NK-92 (cell line): ENCODE measurements around the gene SERTAD1.
"Not testable (repeated sequence)": the region's sequence is repeated elsewhere in the genome, so short reads cannot be mapped to it uniquely, and the experiment has no call there.

Experiments
- DNase-seq: peaks from one replicate; lab custom pipeline; 2025; ENCODE audit not compliant: unreplicated experiment; lab: John Stamatoyannopoulos, UW

Gene SERTAD1

DNA sequence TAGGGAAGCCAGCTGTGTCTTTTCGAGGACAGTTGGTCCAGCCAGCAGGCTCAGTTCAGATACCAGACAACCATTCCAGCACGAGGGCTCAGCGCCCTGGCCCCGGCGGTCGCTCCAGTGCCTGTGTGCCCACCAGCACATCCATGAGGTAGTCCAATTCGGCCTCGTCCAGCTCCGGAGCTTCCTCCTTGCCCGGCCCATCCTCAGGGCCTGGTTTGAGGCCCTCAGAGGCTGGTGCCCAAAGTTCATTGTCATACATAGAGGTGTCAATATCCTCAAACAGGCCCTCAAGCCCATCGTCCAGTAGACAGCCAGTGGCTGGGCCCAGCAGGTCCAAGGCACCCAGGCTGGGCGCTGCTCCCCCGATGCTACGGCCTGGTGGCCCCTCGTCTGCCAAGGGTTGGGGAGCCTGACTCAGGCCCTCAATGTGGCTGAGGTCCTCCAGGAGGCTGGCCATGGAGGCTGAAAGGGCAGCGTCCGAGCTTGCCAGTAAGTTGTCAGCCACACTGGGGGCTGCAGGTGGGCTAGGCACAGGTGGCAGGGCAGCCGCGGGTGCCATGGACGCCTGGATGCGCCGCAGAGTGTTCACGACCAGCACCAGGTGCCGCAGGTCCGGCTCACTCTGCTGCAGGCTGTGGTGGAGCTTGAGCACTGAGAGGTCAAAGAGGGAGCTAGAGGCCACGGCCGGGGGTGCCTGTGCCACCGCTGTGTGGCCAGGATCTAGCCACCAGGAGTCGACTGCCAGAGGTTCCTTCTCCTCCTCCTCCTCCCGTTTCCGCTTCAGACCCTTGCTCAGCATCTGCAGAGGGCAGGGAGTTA is 2.8 kb downstream of the SERTAD1 start:
- no peak for DNase-seq

DNA sequence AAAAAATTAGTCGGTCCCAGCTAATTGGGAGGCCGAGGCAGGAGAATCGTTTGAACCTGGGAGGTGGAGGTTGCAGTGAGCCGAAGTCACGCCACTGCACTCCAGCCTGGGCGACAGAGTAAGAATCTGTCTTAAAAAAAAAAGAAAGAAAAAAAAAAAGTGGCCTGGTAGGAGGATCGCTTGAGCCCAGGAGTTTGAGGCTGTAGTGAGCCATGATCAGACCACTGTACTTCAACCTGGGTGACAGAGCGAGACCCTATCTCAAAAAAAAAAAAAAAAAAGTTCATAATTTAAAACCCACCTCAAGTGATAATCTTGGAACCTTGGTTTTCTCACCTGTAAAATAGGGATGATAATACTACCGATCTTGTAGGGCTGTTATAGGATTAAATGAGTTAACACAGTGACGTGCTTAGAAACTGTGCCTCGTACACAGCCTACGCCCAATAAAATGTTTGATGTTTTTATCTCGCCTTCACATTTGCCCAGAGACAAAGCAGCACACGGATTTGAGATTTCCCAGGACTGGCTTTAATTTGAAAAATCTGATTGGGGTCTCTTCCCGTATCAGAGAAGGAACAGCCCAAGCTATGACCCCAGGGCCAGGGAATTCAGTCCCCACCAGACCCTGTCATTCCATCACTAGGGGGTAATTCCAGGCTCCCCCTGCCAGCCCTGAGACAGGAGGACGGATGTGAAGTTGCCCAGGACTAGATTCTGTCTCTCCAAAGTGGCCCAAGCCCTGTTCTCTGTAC is 3.6 kb downstream of the SERTAD1 start:
- DNase-seq: no peak

DNA sequence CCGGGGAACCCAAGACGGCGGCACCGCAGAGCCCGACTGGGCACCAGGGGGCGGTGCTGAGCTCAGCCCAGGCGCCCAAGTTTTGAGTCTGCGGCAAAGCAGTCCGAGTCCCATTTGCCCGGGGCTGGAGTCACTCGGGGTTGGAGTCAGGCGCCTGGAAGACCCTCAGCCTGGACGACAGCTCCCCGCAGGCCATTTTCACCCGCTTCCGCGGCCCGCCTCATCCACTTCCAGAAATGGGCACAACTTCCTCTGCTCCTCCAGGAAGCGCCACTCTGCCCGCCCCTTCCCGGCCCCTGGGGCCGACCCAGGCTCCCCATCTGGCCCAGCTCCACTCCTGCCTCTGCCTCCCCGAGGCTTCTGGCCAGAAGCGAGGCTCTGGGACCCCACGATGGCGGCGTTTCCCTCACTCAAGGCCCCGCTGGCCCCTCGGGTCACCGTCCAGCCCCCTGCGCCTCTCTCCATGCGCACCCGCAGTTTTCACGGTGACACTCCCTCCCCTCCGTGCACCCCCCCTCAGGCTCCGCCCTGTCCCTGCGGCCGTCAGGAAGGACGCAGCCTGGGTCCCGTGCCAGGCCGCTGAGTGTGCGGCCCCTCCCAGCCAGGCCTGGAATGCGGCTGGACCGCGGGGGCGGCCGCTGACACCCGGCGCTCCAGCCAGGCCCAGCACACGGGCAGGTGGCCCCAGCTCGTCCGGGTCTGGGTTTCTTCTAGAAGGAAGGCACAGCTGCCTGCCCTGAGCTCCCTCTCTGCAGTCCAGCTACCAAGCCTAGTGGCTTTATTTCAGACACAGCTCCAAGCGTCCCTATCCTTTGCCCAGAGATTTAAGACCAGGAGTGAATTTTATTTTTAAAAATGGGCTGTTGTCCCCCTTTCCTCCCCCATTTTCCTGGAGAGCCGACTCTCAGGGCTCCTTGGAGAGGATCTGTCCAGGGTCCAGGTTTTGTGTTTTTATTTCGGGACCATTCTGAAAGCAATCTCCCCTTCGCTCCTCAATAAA is 4.7 kb downstream of the SERTAD1 start:
- DNase-seq: no peak

DNA sequence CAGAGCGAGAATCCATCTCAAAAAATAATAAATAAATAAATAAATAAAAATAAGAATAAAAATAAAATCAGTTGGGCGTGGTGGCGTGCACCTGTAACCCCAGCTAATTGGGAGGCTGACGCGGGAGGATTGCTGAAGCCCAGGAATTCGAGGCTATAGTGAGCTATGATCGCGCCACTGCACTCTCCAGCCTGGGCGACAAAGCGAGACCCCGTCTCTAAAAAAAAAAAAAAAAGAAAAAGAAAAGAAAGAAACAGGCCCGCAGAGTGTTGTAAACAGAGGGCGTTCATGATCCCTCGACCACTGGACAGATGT is 5.4 kb downstream of the SERTAD1 start:
- no peak for DNase-seq

DNA sequence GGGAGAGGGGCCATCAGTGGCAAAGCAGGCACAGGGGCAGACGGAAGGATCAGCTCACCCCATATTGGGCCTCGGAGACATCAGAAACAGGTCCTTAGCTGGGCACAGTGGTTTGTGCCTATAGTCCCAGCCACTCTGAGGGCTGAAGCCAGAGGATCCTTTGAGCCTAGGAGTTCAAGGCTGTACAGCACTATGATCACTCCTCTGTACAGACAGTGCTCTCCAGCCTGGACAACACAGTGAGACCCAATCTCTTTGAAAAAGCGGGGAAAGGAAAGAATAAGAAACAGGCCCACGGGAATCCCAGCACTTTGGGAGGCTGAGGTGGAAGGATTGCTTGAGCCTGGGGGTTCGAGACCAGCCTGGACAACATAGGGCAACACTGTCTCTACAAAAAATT is 6.0 kb downstream of the SERTAD1 start:
- no peak for DNase-seq

DNA sequence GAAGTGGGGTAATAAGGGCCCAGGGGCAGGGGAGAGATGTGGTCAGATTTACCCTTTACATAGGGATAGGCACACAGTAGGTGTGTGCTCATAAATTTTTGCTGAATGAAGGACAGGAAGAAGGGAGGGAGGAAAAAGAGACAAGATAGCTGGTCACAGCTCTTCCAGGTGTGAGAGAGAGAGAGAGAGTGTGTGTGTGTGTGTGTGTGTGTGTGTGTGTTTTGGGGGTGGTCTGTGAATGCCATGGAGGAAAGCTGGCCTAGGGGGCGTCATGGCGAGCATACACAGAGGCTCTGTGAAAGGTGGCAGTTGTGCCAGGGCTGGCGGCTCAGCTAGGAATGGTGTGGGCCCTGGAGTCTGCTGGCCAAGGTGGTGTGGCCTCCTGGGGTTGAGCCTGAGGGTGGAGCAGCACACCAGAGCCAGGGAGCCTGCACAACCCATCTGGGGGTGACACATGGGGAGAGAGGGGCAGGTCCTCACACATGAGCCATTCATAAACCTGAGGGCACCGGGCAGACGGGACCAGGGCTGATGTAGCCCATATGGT is 6.7 kb downstream of the SERTAD1 start:
- DNase-seq: no peak

DNA sequence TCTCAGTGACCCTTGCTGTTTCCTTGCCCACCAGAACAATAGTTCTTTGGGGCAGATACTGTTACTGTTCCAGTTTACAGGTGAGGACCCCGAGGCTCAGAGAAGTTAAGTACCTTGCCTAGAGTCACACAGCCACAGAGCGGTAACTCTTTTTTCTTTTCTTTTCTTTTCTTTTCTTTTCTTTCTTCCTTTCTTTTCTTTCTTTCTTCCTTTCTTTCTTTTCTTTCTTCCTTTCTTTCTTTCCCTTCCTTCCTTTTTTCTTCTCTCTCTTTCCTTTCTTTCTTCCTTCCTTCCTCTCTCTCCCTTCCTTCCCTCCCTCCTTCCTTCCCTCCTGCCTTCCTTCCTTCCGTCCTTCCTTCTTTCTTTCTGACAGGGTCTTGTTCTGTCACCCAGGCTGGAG is 7.8 kb downstream of the SERTAD1 start:
- DNase-seq: no peak

DNA sequence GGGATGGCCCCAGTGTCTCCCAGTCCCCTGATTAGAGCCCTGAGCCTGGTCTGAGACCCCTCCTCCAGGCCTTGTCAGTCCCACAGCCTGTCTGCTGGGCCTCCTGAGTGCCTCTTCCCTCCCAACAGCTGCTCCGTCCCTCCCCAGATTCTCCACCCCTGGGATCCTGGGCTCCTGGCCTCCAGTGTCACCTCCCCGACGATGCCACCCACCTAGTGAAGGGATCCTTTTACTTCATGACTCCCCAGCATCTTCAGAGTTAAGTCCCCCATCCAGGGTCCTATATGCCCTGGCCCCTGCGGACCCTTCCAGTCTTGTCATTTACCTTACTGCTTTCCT is 8.2 kb downstream of the SERTAD1 start:
- no peak for DNase-seq

DNA sequence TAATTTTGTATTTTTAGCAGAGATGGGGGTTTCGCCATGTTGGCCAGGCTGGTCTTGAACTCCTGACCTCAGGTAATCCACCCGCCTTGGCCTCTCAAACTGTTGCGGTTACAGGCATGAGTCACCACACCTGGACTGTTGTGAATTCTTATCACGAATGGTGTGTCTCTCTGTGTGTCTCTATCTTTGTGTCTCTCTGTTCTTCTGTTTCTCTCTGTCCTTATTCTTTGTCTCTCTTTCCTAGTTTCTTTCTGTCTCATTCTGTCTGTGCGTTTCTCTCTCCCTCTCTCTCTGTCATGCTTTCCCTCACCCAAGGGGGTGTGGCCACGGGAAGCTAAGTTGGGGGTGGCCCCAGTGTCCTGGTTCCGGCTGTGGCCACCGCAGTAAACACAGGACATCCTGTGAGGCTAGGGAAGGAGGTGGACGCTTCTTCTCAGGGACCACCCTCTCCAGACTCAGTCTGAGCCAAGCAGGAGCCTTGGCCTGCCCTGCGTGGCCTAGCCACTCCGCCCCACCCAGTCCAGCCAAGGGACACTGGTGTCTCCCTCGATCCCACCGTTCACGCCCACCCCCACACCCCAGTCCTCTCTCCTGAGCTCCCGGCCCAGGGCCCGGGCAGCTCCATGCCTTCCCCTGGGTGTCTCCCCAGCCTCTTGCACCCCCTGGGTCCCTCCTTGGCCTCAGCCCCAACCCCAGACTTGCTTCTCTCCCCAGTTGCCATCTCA is 8.7 kb downstream of the SERTAD1 start:
- no peak for DNase-seq

DNA sequence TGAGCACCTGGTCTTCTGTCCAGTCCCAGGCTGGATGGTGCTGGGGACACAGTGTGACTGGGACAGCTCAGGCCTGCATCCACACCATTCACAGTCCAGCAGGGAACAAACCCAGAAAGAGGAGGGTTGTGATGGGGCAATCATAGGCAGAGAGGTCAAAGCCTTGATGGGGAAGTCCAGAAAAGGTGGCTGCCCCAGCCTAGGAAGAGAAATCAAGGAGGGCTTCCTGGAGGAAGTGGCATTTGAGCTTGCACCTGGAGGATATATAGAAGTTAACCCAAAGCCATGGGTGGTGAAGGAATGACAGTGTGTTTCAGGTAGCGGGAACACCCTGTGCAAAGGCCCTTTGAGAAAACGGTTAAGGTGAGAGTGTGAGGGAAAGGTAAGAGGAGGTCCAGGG is 10.0 kb downstream of the SERTAD1 start:
- DNase-seq: no peak

DNA sequence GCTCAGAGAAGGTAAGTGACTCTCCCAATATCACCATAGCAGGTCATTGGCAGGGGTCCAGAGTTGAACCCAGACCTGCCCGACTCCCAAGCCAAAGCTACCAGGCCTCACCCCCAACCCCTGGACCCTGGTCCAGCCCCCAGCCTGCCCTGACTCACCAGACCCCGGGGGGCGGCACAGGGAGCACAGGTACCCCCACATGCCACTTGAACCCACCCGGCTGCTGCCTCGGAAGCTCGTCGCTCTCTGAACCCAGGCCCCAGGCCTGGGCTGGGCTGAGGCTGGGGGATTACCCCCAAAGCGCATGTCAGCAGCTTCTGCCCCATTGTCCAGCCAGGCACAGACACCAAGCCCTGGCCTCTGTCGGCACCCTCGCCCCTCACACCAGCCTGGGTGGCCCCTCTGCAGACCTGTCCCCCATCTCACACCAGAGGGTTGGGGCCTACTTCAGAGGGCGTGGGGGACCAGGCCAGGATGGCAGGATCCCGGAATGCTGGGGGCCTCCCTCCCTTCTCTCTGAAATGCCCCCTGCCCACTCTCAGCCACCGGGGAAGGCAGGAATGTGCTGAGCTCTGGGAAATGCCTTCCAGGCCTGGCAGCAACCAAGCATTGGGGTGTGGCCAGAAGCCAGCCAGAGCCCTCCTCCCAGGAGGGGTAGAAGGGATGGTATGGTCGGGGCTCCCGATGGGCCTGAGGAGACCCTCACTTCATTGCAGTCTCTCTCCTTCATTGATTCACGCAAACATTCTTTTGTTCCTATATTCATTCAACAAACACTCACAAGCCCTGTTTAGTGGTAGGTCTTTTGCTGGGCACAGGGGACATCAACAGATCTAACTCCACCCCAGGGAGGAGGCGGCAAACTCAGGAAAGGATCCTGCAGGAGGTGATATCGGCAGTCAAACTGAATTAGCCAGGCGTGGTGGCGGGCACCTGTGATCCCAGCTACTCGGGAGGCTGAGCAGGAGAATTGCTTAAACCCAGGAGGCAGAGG is 11.0 kb downstream of the SERTAD1 start:
- DNase-seq: no peak

DNA sequence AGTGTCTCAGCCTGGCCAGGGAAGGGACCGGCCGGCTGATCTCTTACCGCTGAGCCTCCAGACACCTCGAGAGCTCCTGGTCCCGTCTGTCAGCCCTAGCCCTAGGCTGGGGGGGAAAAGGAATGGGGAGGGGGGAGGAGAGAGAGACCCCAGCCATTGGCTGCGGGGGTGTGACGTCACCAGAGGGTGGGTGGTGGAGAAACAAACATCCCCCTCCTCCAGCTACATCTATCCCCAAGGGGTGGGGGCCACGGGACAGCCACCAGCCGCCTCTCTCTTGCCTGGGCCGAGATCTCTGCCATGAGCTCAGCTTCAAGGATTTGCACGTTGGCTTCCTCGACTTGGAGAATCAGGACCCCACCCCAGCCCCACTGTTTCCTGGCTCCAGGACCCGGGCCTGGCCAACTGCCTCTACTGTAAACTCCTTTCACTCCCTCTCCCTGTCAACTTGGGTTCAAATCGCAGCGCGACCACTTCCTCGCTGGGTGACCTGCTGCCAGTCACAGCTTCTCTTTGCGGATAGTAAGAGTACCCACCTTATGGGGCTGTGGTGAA is 12.4 kb downstream of the SERTAD1 start, which contains the start of gene PRX:
PRX (minus strand) TSS at position 88 of the 555 bp plus-strand sequence. CDS start 5,446 bp downstream, outside the sequence.
- no peak for DNase-seq

DNA sequence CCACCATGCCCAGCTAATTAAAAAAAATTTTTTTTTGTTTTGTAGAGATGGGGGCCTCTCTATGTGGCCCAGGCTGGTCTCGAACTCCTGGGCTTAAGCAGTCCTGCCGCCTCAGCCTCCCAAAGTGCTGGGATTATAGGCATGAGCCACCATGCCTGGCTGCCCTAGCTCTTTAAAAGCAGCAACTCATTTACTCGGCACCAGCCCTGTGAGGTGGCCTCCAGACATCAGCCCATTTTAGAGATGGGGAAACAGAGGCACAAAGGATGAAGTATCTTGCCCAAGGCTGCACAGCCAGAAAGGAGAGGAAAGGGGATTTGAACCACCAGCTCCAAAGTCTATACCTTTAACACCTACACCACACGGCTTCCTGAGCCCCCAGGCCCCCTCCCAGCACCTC is 12.9 kb downstream of the SERTAD1 start:
- no peak for DNase-seq

DNA sequence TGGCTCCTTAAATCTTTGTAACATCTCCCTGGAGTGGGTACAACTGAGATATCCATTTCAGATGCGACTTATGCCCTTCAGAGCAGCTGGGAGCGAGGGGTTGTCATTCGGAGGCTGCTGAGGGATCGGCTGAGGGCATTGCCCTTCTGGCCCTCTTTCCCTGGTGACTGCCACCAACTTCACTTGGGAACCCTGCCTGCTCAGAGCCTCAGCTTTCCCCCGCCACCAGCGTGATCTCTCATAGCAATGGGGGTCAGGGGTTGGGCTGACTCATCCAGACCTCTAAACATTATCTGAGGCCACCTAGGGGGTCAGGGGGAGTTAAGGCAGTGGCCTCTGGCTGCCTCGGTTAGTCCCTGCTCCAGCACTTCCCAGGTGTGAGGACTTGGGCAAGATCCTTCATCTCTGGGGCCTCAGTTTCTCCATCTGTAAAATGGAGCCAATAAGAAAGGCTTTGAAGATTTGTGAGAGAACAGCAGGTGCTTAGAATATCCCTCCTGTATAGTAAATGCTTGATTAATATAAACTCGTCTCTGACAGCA is 13.8 kb downstream of the SERTAD1 start:
- DNase-seq: no peak

DNA sequence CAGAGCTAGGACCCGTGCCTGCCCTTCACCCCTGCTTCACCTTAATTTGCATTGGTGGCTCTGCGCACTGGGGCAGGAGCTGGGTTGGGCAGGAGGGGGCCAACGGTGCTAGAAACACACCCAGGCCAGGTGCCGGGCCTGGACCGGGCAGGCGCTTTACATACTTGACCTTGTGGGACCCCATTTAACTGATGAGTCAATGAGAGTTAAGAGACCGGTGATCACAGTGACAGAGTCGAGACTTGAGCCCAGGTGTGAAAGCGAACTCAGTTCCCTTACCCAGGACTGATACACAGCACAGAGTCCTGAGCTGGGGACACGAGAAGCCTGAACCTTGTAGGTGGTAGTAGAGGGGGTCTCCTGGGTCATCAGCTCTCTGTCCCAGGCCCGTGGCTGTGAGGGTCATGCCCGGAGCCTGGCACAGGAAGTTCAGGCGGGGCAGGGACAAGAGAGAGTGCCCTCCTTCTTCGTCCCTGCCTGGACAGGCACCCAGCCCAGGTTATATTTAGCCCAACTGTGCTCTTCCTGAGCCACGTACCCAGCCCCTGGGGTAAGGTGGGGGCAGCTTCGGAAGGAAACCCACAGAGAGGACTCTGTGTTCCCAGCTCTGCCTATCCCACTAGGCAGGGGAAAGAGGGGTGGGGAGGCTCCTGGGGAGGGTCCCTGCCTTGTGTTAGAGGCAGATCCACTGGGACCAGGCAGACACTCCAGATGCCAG is 14.5 kb downstream of the SERTAD1 start:
- DNase-seq: no peak

DNA sequence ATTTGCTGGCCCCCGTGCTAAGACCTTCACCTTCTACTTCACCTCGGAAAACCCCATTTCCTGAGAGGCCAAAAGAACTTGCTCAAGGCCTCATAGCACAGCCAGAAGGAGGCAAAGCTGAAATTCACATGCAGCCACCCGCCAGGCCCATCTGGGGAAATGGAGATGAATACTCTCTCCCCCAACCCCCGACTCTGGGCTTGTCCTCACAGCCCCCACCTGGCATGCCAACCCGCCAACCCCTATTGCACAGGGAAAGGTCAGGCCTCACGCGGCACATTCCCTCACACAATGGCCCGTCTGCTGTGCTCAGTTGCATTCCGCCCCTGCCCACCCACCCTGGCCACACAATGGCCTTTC is 15.8 kb downstream of the SERTAD1 start:
- no peak for DNase-seq

DNA sequence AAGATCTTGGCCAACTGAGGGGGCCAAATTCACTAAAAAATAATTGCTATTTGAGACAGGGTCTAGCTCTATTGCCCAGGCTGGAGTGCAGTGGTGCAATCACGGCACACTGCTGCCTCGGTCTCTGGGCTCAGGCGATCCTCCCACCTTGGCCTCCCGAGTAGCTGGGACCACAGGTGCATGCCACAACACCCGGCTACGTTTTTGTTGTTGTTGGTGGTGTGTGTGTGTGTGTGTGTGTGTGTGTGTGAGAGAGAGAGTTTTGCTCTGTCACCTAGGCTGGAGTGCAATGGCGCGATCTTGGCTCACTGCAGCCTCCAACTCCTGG is 17.2 kb downstream of the SERTAD1 start:
- DNase-seq: not testable (repeated sequence)
